Endodermal cell (in vitro differentiated cells): ENCODE data around the gene EDNRA. TPM values are rescaled to one million over a fixed set of nuclear protein-coding genes. Genes with fewer than 3 reads are reported as not detected.
"Not testable (repeated sequence)": the region's sequence is repeated elsewhere in the genome, so short reads cannot be mapped to it uniquely, and the experiment has no call there.

Experiments
- DNase-seq: peaks from one replicate; pipeline ENCODE4 v3.0.0-alpha.2; 2017
- H3K27ac ChIP-seq: 2 replicates; pipeline ENCODE4 v1.5.1; 2013; ENCODE audit warnings: mild to moderate bottlenecking, low read depth, low read length, moderate library complexity
- H3K27me3 ChIP-seq: 2 replicates; pipeline ENCODE4 v1.6.1; 2013; ENCODE audit warnings: mild to moderate bottlenecking, low read length, moderate library complexity; ENCODE audit not compliant: insufficient read depth, control insufficient read depth, poor library complexity, severe bottlenecking
- H3K36me3 ChIP-seq: 2 replicates; pipeline ENCODE4 v1.7.0; 2013; ENCODE audit warnings: mild to moderate bottlenecking, low read length, moderate library complexity; ENCODE audit not compliant: control insufficient read depth, insufficient read depth
- H3K4me1 ChIP-seq: one replicate; pipeline ENCODE4 v1.7.0; 2013; ENCODE audit warnings: low read length; ENCODE audit not compliant: control insufficient read depth, insufficient read depth
- H3K4me3 ChIP-seq: 2 replicates; pipeline ENCODE4 v1.5.1; 2013; ENCODE audit warnings: mild to moderate bottlenecking, low read length, moderate library complexity
- H3K9ac ChIP-seq: 2 replicates; pipeline ENCODE4 v1.6.1; 2013; ENCODE audit warnings: mild to moderate bottlenecking, low read length, moderate library complexity; ENCODE audit not compliant: poor library complexity, severe bottlenecking; ENCODE audit errors: extremely low read depth
- H3K9me3 ChIP-seq: 2 replicates; pipeline ENCODE4 v1.6.1; 2013; ENCODE audit warnings: mild to moderate bottlenecking, low read length, moderate library complexity; ENCODE audit not compliant: control insufficient read depth
- H3K27ac Mint-ChIP-seq: 2 replicates; pipeline ENCODE4 v1.8.0; 2020; ENCODE audit warnings: mixed read lengths
- H3K27me3 Mint-ChIP-seq: 2 replicates; pipeline ENCODE4 v1.8.0; 2021; ENCODE audit warnings: mild to moderate bottlenecking, mixed read lengths; ENCODE audit not compliant: insufficient read depth
- H3K36me3 Mint-ChIP-seq: 2 replicates; pipeline ENCODE4 v1.8.0; 2020; ENCODE audit warnings: low read depth, mixed read lengths
- H3K4me1 Mint-ChIP-seq: 2 replicates; pipeline ENCODE4 v1.8.0; 2020; ENCODE audit warnings: mixed read lengths
- H3K4me3 Mint-ChIP-seq: 2 replicates; pipeline ENCODE4 v1.8.0; 2020; ENCODE audit warnings: mild to moderate bottlenecking, moderate library complexity, mixed read lengths
- H3K9me3 Mint-ChIP-seq: 2 replicates; pipeline ENCODE4 v1.8.0; 2020; ENCODE audit warnings: mild to moderate bottlenecking, mixed read lengths
- WGBS, 2 experiments: methylation state at CpG; one replicate each; pipeline versions ENCODE4 v1.1.5 to v1.1.7; 2013; ENCODE audit warnings: missing lambda C conversion rate in 2 of 2, mixed read lengths in 1 of 2; ENCODE audit not compliant: insufficient coverage in 1 of 2, insufficient read length in 1 of 2; 5-methylcytosine and 5-hydroxymethylcytosine counted together
- long read RNA-seq, 4 experiments: library from polyadenylated mRNA in 2 of 4; library from RNA in 1 of 4; library from capped mRNA in 1 of 4; stranded (forward) in 3 of 4; unstranded in 1 of 4; transcript quantifications; one replicate each; pipeline ENCODE4 v2.0.0, GENCODE V29; 2020 to 2021; ENCODE audit warnings: inconsistent platforms in 1 of 4
- polyA plus RNA-seq, 2 experiments: library from polyadenylated mRNA; stranded (reverse); fragments of 50-300 nt; gene quantifications; one replicate each; pipeline ENCODE4 v1.2.3, GENCODE V29; 2013
- total RNA-seq, 2 donors: library from RNA; stranded (reverse); fragmentation: NEBNext Ultra II Directional in 1 of 2; extraction: Animal tissue kit (Norgen Biotek cat#: 25700) in 1 of 2; gene quantifications; 2 replicates in 1 of 2; 3 replicates in 1 of 2; pipeline ENCODE4 v1.2.1, GENCODE V29; 2021
- TF ChIP-seq, protein P1 (sequence below): fragments of 200-600 bp; sonication (generic); conservative IDR thresholded peaks from 2 replicates; pipeline ENCODE4 v1.5.0; 2021; ENCODE audit warnings: antibody characterized with exemption, mild to moderate bottlenecking

EDNRA gene
- total RNA-seq = 10 to 100 TPM; 11.5 to 13.2 TPM
- polyA plus RNA-seq (2013, experiment 1 of 2) = 25.4 TPM
- 26.3 TPM for polyA plus RNA-seq (2013, experiment 2 of 2)
- long read RNA-seq, experiment 1, partial matches to known transcripts = 3 of 3 reads
- long read RNA-seq, experiment 1, other reads (novel, unspliced or antisense) = 0 of 3 reads
- long read RNA-seq, experiment 2, full-length matches to known transcripts = 20 of 31 reads
- long read RNA-seq, experiment 2, partial matches to known transcripts = 9 of 31 reads
- long read RNA-seq, experiment 2, other reads (novel, unspliced or antisense) = 2 of 31 reads
- long read RNA-seq, experiment 3, full-length matches to known transcripts = 22 of 35 reads
- long read RNA-seq, experiment 3, partial matches to known transcripts = 9 of 35 reads
- long read RNA-seq, experiment 3, other reads (novel, unspliced or antisense) = 4 of 35 reads
- long read RNA-seq, experiment 4, partial matches to known transcripts = 0 of 1 reads
- long read RNA-seq, experiment 4, other reads (novel, unspliced or antisense) = 1 of 1 reads

DNA sequence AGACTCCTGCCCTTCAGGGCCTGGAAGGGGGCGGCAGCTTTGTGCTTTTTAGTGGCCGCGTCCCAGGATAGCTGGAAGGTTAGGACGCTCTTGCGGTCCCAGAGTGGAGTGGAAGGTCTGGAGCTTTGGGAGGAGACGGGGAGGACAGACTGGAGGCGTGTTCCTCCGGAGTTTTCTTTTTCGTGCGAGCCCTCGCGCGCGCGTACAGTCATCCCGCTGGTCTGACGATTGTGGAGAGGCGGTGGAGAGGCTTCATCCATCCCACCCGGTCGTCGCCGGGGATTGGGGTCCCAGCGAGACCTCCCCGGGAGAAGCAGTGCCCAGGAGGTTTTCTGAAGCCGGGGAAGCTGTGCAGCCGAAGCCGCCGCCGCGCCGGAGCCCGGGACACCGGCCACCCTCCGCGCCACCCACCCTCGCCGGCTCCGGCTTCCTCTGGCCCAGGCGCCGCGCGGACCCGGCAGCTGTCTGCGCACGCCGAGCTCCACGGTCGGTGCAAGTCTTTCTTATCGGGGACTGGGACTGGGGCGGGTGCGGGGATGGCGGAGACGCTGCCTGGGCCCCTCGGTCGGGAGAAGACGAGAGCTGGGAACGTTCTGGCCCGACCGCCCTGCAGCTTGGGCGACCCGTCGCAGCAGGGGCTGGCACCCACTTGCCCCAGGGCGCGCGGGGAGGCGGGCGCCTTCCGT, at the start of gene EDNRA:
TSS of gene EDNRA (plus strand) at position 207 of the 686 bp plus-strand sequence. CDS start 4,585 bp downstream, outside the sequence.
- H3K9me3 Mint-ChIP-seq = no peaks in the 10 kb centered on the region
- peaks cover 29% of the 10 kb centered on the region for H3K27me3 Mint-ChIP-seq
- peaks cover 19% of the 10 kb centered on the region for H3K36me3 ChIP-seq
- peak within 1 kb of the TSS; percentile 88 for H3K4me3 ChIP-seq
- peak within 1 kb of the TSS; percentile 91 for H3K27ac Mint-ChIP-seq
- H3K4me3 Mint-ChIP-seq = peak within 1 kb of the TSS; percentile 87
- H3K9me3 ChIP-seq = no peaks in the 10 kb centered on the region
- H3K9ac ChIP-seq = peak within 1 kb of the TSS; percentile 73
- H3K27me3 ChIP-seq = no peaks in the 10 kb centered on the region
- peaks cover 14% of the 10 kb centered on the region for H3K4me1 Mint-ChIP-seq
- TF ChIP-seq, protein P1, sequence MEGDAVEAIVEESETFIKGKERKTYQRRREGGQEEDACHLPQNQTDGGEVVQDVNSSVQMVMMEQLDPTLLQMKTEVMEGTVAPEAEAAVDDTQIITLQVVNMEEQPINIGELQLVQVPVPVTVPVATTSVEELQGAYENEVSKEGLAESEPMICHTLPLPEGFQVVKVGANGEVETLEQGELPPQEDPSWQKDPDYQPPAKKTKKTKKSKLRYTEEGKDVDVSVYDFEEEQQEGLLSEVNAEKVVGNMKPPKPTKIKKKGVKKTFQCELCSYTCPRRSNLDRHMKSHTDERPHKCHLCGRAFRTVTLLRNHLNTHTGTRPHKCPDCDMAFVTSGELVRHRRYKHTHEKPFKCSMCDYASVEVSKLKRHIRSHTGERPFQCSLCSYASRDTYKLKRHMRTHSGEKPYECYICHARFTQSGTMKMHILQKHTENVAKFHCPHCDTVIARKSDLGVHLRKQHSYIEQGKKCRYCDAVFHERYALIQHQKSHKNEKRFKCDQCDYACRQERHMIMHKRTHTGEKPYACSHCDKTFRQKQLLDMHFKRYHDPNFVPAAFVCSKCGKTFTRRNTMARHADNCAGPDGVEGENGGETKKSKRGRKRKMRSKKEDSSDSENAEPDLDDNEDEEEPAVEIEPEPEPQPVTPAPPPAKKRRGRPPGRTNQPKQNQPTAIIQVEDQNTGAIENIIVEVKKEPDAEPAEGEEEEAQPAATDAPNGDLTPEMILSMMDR = no peak
- H3K36me3 Mint-ChIP-seq = no peaks in the 10 kb centered on the region
- no peaks in the 10 kb centered on the region for H3K4me1 ChIP-seq
- peak; percentile 84 for DNase-seq
- no peak within 1 kb of the TSS for H3K27ac ChIP-seq
- WGBS, 2 experiments = 1 to 2% methylated on average over 35 to 68 of the region's 68 CpGs

DNA sequence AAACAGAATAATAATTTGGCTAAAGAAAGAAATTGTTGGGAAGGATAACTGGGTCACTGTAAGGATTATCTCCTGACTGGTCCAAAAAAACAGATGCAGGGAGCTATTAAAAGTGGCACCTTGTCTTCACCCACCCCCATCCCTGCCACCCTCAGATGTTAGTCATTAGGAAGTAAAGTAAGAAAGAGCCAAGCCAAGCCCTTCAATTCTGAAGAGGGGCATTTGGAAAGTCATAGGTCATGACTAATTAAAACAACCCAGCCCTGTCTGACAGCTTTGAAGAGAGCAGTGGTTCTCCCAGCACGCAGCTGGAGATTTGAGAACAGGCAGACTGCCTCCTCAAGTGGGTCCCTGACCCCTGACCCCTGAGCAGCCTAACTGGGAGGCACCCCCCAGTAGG, 46.5 kb upstream of the EDNRA start:
- peaks cover 13% of the 10 kb centered on the region for H3K9me3 Mint-ChIP-seq
- not testable (repeated sequence) for DNase-seq, H3K9ac ChIP-seq, H3K4me3 Mint-ChIP-seq, H3K27me3 ChIP-seq, H3K36me3 ChIP-seq, H3K4me1 ChIP-seq, H3K36me3 Mint-ChIP-seq, H3K27me3 Mint-ChIP-seq, H3K4me1 Mint-ChIP-seq, H3K4me3 ChIP-seq, H3K27ac Mint-ChIP-seq, H3K27ac ChIP-seq
- H3K9me3 ChIP-seq = peaks cover 15% of the 10 kb centered on the region
- WGBS, 2 experiments = 100% methylated on average over 1 of the region's 1 CpG; no CpG with 5 or more reads in 1 of the 2 experiments

DNA sequence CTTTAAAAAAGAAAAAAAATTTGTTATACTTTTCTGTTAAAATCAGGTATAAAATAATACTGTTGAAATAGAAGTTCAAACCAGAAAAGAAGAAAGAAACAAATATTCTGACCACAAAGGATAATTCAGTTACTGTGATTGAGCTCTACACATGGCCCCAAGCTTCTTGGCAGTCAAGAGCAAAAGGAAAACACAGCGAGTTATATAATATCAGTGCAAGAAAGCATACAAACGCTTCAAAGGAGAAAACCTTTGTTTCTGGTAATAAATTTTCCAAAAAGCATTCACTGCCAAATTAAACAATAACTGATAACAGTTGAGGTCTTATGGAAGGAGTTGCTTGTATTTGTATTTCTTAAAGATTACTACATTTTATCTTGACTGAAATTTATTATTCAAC, 40.5 kb upstream of the EDNRA start:
- Mint-ChIP-seq H3K4me3 (no peak overlapping the region), H3K27ac (no peak overlapping the region), H3K36me3 (no peaks in the 10 kb centered on the region), H3K9me3 (peaks cover 2% of the 10 kb centered on the region), H3K27me3 (no peaks in the 10 kb centered on the region), H3K4me1 (no peaks in the 10 kb centered on the region)
- H3K4me1 ChIP-seq = no peaks in the 10 kb centered on the region
- WGBS, 2 experiments = 89% methylated on average over 2 of the region's 2 CpGs; no CpG with 5 or more reads in 1 of the 2 experiments
- TF ChIP-seq, protein P1 = no peak
- H3K27me3 ChIP-seq = no peaks in the 10 kb centered on the region
- no peaks in the 10 kb centered on the region for H3K9me3 ChIP-seq
- no peak for DNase-seq
- H3K27ac ChIP-seq = no peak overlapping the region
- H3K4me3 ChIP-seq = no peak overlapping the region
- H3K9ac ChIP-seq = no peak overlapping the region
- no peaks in the 10 kb centered on the region for H3K36me3 ChIP-seq
